M059J (cell line): Measurements from ENCODE around the gene RAD17. TPM values are rescaled to one million over a fixed set of nuclear protein-coding genes. Genes with fewer than 3 reads are reported as not detected.
"Not testable (repeated sequence)": the region's sequence is repeated elsewhere in the genome, so short reads cannot be mapped to it uniquely, and the experiment has no call there.

Experiments
- DNase-seq: peaks from one replicate; pipeline ENCODE4 v3.0.0-alpha.2; 2012; ENCODE audit warnings: low read depth
- total RNA-seq: library from RNA; depleted of rRNA; stranded (reverse); fragments of >200 nt; shearing (Covaris generic); gene quantifications from 2 replicates; pipeline ENCODE4 v1.2.3, GENCODE V29; 2014

RAD17 gene
- total RNA-seq, 1 experiment from 2014 or later = 19.7 TPM

GRCh38 chr5:69378376-69378775 is 8.8 kb downstream of the RAD17 start:
- DNase-seq = no peak

GRCh38 chr5:69404659-69405330 is 35.2 kb downstream of the RAD17 start:
- DNase-seq = no peak

DNA sequence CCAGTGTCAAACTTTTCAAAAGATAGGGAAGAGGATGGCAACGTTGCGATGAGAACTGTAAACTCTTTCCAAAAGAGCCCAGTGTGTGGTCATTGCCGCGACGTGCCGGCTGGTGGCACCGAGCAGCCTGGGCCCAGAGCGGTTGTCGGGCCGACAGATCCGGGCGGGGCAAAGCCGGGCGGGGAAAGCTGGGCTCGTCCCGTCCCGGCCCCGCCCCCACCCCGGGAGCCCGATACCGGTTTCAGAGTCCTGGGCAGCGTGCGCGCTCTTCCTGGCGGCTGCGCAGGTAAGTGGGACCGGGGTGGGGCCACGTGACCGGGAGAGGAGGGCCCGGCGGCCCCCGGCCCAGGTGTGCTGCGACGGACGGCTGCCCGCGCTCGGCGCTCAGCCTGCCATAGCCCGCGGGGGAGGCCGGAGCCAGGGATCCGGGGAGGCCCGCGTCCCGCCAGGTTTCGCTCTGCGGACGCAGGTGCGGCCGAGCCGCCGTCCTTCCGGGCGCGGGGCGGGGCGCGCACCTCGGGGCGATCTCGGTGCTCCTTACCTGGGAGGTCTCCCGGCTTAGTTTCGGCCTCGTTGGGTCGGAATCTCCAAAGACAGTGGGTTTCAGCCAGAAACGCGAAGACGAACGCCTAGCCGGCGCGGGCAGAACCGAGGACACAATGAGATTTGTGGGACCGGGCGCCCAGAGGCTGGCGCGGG is 45.4 kb downstream of the RAD17 start, which contains the start of gene MARVELD2:
TSS of gene MARVELD2 (plus strand) at position 232 of the 699 bp plus-strand sequence. CDS start 4,270 bp downstream, outside the sequence.
- DNase-seq = peak; percentile 79

GRCh38 chr5:69415584-69415958 is 46.0 kb downstream of the RAD17 start:
- no peak for DNase-seq

DNA sequence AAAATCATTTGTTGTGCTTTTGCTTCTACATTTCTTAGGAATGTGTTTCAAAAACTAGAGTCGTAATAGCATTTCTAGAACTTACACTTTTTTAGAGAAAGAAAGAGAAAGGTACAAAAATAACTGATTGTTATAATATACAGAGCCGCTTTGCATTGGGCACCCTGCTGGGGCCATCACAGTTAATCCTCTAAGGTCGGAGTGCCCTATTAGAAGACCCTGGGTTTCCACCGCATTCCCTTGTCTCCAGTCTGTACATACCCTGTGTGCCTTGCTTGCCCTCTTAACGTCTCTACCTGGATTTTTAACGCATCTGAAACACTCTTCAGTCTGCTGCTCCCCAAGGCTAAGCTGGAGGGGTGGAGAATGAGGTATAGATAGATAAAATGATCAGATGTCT is 46.6 kb downstream of the RAD17 start:
- DNase-seq = no peak

GRCh38 chr5:69416699-69417098 is 47.1 kb downstream of the RAD17 start:
- DNase-seq = no peak

GRCh38 chr5:69418554-69418953 is 48.9 kb downstream of the RAD17 start:
- DNase-seq = no peak

- DNase-seq = no peak
These were observed 62.0 kb downstream of the RAD17 start for GRCh38 chr5:69431424-69432303.

DNA sequence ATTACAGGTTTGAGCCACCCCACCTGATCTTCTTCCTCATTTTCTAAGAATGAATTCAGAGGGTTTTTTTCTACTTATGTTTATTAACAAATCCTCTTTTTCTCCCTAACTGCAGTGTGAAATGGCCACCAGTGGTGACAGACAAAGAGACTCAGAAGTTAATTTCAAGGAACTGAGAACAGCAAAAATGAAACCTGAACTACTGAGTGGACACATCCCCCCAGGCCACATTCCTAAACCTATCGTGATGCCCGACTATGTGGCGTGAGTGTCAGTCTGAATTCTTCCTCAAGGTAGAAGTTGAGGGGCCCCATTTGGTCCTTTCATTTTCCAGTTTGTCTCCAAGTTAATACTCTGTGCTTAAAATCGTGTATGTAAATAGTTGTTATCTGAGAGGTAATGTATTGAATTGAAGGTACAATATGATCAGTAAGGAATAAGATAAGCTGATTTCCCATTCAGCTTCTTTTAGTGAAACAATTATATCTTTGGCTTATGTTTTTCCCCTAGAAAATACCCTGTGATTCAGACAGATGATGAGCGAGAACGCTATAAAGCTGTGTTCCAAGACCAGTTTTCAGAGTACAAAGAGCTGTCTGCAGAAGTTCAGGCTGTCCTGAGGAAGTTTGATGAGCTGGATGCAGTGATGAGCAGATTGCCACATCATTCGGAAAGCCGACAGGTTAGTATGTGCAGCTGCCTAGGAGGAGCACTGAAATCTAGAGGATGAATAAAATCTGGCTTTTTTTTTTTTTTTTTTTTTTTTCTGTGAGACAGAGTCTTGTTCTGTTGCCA is 63.0 kb downstream of the RAD17 start:
- DNase-seq = no peak

DNA sequence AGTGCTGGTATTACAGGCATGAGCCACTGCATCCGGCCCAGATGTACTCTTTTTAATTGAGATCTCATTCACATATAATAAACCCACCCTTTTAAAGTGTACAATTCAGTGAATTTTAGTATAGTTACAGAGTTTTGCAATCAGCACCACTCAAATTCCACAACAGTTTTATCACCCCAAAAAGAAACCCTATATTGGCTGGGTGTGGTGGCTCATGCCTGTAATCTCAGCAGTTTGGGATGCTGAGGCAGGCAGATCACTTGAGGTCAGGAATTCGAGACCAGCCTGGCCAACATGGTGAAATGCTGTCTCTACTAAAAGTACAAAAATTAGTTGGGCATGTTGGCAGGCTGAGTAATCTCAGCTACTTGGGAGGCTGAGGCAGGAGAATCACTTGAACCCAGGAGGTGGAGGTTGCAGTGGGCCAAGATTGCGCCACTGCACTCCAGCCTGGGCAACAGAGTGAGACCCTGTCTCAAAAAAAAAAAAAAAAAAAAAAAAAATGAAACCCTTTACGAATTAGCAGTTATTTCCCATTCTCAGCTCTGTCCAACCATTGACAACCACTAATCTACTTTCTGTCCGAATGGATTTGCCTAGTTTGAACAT is 65.8 kb downstream of the RAD17 start:
- not testable (repeated sequence) for DNase-seq

DNA sequence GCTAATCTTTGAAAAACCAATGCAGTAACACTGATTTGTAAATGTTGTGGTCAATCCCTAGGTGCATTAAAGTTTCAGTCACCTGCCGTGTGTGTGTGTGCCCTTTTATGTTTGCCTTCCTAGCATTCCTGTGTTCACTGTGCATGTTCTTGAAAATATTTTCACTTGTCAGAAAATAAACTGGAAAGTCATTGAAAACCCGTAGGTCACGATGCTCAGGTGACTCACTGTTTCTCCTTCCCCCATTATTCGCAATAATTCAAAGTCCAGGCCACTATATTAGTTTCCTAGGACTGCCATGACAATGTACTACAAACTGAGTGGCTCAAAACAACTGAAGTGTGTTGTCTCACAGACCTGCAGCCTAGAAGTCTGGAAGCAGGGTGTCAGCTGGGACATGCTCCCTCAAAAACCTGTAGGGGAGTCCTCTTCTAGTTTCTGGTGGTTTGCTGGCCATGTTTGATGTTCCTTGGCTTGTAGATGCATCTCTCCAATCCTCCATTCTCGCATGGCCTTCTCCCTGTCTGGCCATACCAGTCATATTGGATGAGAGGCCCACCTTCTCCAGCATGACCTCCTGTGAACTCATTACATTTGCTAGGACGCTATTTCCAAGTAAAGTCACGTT is 74.6 kb downstream of the RAD17 start:
- peak; percentile 32 for DNase-seq

DNA sequence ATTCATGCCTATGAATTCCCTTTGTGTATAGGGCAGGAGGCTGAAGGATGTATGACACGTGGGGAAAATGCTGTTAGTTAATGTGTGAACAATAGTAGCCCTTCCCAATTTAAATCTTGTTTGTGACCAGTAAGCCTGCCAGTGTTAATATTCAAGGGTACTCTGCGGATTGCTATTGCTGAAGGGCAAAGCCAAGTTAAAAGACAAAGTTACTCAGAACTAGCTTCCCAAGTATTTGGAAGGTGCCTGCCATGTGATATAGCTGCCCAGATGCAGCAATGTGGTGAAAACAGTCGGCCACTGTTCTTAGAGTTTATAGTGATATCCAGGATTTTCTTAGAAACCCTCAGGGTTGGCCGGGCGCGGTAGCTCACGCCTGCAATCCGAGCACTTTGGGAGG is 79.9 kb downstream of the RAD17 start:
- DNase-seq = no peak

- peak; percentile 96 for DNase-seq
These were observed 80.5 kb downstream of the RAD17 start for GRCh38 chr5:69450116-69450515.

DNA sequence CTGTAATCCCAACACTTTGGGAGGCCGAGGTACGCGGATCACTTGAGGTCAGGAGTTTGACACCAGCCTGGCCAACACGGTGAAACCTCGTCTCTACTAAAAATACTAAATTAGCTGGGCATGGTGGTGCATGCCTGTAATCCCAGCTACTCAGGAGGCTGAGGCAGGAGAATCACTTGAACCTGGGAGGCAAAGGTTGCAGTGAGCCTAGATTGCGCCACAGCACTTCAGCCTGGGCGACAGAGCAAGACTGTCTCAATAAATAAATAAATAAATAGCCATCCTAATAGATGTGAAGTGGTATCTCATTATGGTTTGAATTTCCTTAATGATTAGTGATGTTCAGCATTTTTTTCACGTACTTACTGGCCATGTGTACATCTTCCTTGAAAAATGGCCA is 80.9 kb downstream of the RAD17 start:
- DNase-seq = not testable (repeated sequence)

DNA sequence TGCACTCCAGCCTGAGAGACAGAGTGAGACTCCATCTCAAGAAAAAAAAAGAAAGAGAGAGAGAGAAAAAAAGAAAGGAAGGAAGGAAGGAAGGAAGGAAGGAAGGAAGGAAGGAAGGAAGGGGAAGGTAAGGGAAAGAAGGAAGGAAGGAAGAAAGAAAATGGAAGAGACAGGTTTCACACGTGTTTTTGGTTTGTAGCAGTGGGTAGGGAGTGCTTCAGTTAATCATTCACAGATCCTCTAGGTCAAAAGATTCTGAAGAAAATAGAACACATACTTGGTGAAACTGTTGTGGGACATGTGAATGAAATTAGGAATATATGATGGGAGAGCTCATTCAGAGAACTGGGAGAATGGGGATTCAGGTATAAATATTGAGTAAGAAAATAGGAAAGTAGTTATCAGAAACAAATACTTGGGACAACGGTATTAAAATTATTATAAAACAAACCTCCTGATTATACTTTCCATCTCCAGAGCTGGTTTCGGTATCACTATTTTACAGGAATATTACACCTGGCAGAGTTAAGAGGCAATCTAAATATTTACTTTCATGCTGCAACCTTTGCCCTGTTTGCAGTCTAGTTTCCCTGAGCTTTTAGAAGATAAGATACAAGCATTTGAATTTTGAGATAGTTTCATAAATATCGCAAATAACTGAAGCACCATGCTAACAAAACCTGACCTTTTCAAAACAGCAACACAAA is 82.5 kb downstream of the RAD17 start:
- DNase-seq = no peak

DNA sequence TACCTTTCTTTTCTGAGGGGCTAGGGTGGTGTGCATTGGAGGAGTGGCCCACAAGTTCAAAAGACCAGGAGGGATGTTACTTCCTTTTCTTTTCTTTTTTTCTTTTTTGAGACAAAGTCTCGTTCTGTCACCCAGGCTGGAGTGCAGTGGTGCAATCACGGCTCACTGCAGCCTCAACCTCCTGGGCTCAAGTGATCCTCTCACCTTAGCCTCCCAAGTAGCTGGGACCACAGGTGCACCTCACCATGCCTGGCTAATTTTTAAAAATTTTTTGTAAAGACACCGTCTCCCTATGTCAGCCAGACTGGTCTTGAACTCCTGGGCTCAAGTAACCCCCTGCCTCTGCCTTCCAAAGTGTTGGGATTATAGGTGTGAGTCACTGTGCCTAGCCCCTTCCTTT is 83.9 kb downstream of the RAD17 start:
- not testable (repeated sequence) for DNase-seq

DNA sequence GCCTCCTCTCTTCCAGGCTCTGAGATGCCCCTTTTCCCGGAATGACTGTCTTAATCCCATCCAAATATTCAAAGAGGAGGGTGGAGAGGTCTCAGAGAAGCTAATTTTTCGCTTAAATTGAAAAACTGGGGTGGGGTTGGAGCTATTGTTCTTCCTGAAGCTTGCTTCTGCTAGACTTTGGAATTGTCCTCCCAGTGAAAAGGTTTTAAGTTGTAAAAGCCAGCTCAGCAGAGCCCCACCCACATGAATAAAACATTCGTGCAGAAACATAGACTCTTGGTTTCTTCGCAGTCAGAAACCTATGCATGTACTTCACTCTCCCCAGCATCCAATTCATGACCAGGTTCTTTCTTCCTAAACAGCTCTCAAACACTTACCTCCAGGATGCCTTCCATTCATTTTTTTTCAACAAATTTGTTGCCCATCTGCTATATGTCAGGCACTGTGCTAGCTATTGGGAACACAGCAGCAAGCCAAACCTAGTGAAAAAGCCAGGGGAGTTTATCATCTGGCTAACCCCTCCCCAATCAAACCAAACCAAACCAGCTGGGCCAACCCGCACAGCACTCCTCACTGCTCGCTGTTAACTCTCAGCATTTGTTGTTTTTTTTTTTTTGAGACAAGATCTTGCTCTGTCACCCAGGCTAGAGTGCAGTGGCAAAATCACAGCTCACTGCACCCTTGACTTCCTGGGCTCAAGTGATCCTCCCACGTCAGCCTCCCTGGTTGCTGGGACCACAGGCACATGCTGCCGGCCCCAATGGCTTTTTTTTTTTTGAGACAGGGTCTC is 85.0 kb downstream of the RAD17 start:
- DNase-seq = no peak

- DNase-seq = not testable (repeated sequence)
These were observed 85.9 kb downstream of the RAD17 start for GRCh38 chr5:69455428-69455988.

- no peak for DNase-seq
These were observed 92.6 kb downstream of the RAD17 start for GRCh38 chr5:69462170-69462569.
